HG02623 (cell line): ENCODE measurements around the gene GAPDH.
A peak's percentile ranks its signal among the peaks of the same experiment; 100 is the strongest.
"Not testable (repeated sequence)": the region's sequence is repeated elsewhere in the genome, so short reads cannot be mapped to it uniquely, and the experiment has no call there.

Source experiments
- ATAC-seq: cut with Tn5 transposase; IDR thresholded peaks from one replicate; pipeline ENCODE4 v1.9.1; 2021; ENCODE audit warnings: moderate library complexity; ENCODE audit not compliant: unreplicated experiment

GAPDH gene

GRCh38 chr12:6533923-6534694 lies at the start of gene GAPDH:
Gene GAPDH (plus strand): TSS chr12:6534517. CDS start chr12:6534833, 316 bp downstream.
- peak; percentile 51 for ATAC-seq

- no peak for ATAC-seq
These were observed 46.1 kb upstream of the GAPDH start for GRCh38 chr12:6488240-6488639.

GRCh38 chr12:6489449-6489848 lies 44.9 kb upstream of the GAPDH start:
- no peak for ATAC-seq

- not testable (repeated sequence) for ATAC-seq
These were observed 43.6 kb upstream of the GAPDH start for GRCh38 chr12:6490673-6491072.

DNA sequence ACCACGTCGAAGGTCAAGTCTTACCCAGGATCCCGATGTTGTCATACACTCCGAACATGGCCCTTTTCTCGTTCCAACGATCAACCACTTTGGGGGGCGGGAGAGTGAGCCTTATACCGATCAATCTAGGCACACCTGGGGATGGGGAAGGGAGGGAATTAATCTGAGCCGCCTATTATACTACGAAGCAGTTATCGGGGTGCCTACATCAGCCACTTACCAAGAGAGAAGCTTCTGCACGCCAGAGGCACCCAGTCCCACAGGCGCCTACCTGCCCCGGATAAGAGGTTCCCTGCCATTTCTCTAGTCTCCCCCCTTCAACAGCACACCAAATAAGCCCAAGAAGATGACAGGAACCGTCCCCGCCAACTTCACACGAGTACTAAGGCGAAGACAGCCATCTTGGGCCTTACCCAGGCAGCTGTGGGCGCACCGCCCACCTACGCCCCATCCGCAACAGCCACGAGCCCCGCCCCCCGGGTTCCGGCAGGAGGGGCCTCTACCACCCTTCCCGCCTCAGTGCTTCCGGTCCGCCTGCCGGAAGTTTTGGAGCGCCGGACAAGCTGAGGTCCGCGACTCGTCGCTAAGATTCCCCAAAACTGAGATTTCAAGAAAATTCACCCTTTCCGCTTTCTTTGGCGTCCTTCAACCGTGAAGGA lies 41.4 kb upstream of the GAPDH start, which contains the start of gene MRPL51:
Gene MRPL51 (minus strand): TSS at position 425 of the 659 bp plus-strand sequence. CDS start 126 bp downstream, at position 299.
- peak; percentile 64 for ATAC-seq

DNA sequence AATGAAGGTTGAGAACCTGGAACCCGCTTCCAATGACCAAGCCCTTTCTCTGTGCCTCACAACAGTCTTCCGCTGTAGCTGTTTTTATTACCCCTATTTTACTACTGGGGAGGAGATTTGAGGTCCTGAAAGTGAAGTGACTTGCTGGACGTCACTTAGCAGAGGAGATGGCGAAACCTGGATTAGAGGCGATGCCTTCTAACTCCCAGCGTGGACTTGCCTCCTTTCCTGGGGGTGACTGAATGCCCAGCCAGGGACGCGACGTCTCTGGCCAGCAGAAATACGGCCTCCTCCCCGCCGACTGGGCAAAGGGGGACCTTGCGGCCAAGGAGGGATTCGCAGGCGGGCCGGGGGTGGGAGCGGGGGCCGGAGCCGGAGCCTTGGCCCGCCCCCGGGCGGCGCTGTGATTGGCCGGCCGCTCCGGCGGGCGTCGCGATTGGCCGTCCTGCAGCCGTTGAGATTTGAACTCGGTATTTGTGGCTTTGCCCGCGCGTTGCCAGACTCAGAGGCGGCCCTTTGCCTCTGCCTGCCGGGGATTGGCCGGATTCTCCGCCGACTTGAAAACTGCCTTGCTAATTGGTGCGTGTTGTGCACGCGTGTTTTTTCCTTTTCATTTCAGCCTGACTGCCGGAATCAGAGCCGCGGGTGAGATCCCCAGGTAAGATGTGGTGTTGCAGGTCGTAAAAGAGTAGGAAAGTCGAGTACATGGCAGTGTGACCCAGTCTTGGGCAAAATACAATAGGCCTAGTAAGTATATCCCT lies 40.6 kb upstream of the GAPDH start, which contains the start of gene NCAPD2:
Gene NCAPD2 (plus strand): TSS at position 606 of the 761 bp plus-strand sequence. CDS start 997 bp downstream, outside the sequence.
- peak; percentile 80 for ATAC-seq

GRCh38 chr12:6494258-6494743 lies 40.0 kb upstream of the GAPDH start:
- peak; percentile 21 for ATAC-seq

GRCh38 chr12:6494968-6495367 lies 39.3 kb upstream of the GAPDH start:
- no peak for ATAC-seq

- ATAC-seq: not testable (repeated sequence)
These were observed 37.0 kb upstream of the GAPDH start for GRCh38 chr12:6497291-6497690.

- no peak for ATAC-seq
These were observed 33.9 kb upstream of the GAPDH start for GRCh38 chr12:6500466-6500865.

- no peak for ATAC-seq
These were observed 27.0 kb upstream of the GAPDH start for GRCh38 chr12:6507102-6507998.

GRCh38 chr12:6508087-6508486 lies 26.2 kb upstream of the GAPDH start:
- ATAC-seq: no peak

GRCh38 chr12:6520186-6520585 lies 14.1 kb upstream of the GAPDH start:
- ATAC-seq: no peak

- ATAC-seq: no peak
These were observed 12.1 kb upstream of the GAPDH start for GRCh38 chr12:6522193-6522592.

DNA sequence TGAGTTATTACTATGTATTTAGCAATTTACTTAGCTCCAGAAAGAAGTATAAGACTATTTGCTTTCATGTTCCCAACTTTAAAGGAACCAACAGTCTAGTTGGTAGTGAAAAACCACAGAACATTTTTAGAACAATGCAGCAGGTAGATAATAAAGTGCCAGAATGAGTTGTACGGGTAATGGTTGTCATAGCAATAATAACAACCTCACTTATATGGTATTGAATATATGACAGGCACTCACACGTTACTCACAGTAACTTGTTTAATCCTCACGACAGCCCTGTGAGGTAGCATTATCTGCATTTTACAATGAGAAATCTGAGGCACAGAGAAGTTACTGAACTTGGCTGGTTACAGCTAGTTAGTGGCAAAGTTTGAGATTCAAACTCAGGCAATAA lies 10.6 kb upstream of the GAPDH start:
- ATAC-seq: no peak

- ATAC-seq: no peak
These were observed 9.7 kb upstream of the GAPDH start for GRCh38 chr12:6524648-6525047.

DNA sequence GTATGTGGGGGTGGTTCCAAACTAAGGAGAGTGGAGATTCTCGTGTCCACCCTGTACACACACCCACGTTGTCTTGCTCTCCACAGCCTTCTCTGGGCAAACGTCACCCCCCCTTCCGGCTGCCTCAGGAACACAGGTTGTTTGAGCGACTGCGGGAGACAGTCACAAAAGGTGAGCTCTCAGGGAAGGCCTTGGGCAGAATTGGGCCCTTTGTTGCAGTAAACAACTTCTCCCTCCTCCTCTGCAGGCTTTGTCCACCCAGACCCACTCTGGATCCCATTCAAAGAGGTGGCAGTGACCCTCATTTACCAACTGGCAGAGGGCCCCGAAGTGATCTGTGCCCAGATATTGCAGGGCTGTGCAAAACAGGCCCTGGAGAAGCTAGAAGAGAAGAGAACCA lies 8.1 kb upstream of the GAPDH start:
- no peak for ATAC-seq

DNA sequence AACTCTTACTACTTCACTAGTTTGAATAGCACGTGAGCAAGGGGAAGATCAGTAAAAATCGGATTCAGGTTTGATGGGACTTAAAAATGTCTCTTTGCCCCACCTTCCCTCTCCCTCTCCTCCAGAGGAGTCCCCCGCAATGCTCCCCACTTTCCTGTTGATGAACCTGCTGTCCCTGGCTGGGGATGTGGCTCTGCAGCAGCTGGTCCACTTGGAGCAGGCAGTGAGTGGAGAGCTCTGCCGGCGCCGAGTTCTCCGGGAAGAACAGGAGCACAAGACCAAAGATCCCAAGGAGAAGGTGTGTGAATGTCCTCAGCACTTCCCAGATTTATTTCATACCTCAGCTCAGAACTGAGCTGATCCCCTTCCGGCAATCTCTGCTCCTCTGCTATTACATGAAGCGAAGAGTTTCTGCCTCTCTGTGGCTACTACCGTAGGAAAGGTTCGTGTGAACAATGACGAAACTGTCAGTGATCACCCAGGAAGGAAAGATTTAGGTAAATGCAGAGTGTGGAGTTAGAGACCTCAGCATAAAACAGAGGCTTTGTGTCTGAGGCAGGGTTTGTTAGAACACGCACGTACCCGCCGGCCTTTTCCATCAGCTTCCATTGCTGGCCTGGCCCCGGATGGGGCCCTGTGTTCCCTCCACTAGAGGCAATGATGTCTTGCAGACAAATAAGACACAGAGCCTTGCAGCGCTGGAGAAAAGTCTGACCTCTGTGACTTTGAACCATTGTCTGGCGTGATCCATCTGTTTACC lies 7.4 kb upstream of the GAPDH start:
- ATAC-seq: no peak

DNA sequence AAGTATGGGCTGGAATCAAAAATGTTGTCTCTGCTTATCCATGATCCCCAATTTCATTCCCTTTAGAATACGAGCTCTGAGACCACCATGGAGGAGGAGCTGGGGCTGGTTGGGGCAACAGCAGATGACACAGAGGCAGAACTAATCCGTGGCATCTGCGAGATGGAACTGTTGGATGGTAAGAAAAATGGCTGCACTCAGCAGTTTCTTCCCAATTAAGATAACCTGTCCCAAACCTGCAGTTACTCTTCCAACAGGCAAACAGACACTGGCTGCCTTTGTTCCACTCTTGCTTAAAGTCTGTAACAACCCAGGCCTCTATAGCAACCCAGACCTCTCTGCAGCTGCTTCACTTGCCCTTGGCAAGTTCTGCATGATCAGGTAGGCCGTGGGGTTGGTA lies 6.6 kb upstream of the GAPDH start:
- ATAC-seq: no peak
